DND-41 (cell line): ENCODE data around the gene STAT6.

Source experiments
- CTCF ChIP-seq: IDR thresholded peaks from 2 replicates; pipeline ENCODE4 v1.5.1; 2012; ENCODE audit warnings: borderline replicate concordance, low read length, moderate library complexity, mild to moderate bottlenecking; ENCODE audit not compliant: poor library complexity, severe bottlenecking; ENCODE audit errors: extremely low read depth
- EZH2 ChIP-seq: IDR thresholded peaks from 3 replicates; pipeline ENCODE4 v1.6.1; 2012; ENCODE audit warnings: borderline replicate concordance, low read depth, mild to moderate bottlenecking, moderate library complexity, low read length, inconsistent platforms; ENCODE audit not compliant: severe bottlenecking

GRCh38 chr12:57146092-57146491 is 34.9 kb upstream of the STAT6 start:
- no peak for TF ChIP-seq EZH2
- no peak for TF ChIP-seq CTCF
